ENCODE data around the gene SLC39A11. TPM values are rescaled to one million over a fixed set of nuclear protein-coding genes. Genes with fewer than 3 reads are reported as not detected.

The SLC39A11 gene
- total RNA-seq, 1 donor from 2014 or later = 26.0 TPM

- no peak for TF ChIP-seq CTCF (IDR thresholded peaks at IDR 0.05; ENCODE audit: unreplicated experiment)
- Mint-ChIP-seq H3K27me3 (ENCODE audit: low read depth) (peaks cover 3% of the 10 kb centered on the region), H3K36me3 (no peaks in the 10 kb centered on the region), H3K9me3 (no peaks in the 10 kb centered on the region), H3K27ac (no peak overlapping the region), H3K4me1 (peaks cover 5% of the 10 kb centered on the region), H3K4me3 (no peak overlapping the region)
- no peak for DNase-seq (ENCODE audit: low spot score in 2 of 2, unreplicated experiment in 2 of 2)
Observed at GRCh38 chr17:73105431-73105830, 12.9 kb upstream of the SLC39A11 start.

- peaks cover 10% of the 10 kb centered on the region for H3K27me3 Mint-ChIP-seq (ENCODE audit: low read depth)
- peaks cover 5% of the 10 kb centered on the region for H3K4me1 Mint-ChIP-seq
- H3K27ac Mint-ChIP-seq = no peak overlapping the region
- no peak for DNase-seq (ENCODE audit: low spot score in 2 of 2, unreplicated experiment in 2 of 2)
- no peak for TF ChIP-seq CTCF (IDR thresholded peaks at IDR 0.05; ENCODE audit: unreplicated experiment)
- H3K9me3 Mint-ChIP-seq = no peaks in the 10 kb centered on the region
- H3K4me3 Mint-ChIP-seq = no peak overlapping the region
- H3K36me3 Mint-ChIP-seq = no peaks in the 10 kb centered on the region
Observed at GRCh38 chr17:73104450-73104849, 12.0 kb upstream of the SLC39A11 start.

GRCh38 chr17:73103641-73104335 is 11.3 kb upstream of the SLC39A11 start:
- Mint-ChIP-seq H3K27me3 (ENCODE audit: low read depth) (peaks cover 17% of the 10 kb centered on the region), H3K27ac (no peak overlapping the region)

DNA sequence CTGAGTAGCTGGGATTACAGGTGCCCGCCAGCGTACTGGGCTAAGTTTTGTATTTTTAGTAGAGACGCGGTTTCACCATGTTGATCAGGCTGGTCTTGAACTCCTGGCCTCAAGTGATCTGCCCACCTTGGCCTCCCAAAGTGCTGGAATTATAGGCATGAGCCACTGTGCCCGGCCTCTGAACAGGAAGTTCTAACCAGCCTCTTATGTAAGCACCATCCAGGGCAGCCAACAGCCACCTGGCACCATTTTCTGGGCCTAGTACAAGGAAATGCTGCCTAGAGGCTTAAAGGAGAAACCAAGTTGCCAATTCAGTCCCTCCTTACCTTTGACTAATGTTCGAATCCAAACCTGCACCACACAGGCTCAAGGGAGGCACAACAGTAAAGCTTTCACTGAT is 8.5 kb upstream of the SLC39A11 start:
- Mint-ChIP-seq H3K27ac (no peak overlapping the region), H3K9me3 (no peaks in the 10 kb centered on the region), H3K36me3 (no peaks in the 10 kb centered on the region), H3K4me1 (no peaks in the 10 kb centered on the region), H3K27me3 (ENCODE audit: low read depth) (peaks cover 31% of the 10 kb centered on the region), H3K4me3 (no peak overlapping the region)
- TF ChIP-seq CTCF (IDR thresholded peaks at IDR 0.05; ENCODE audit: unreplicated experiment) = no peak
- no peak for DNase-seq (ENCODE audit: low spot score in 2 of 2, unreplicated experiment in 2 of 2)

More at GRCh38 chr17:73103641-73104335, 11.3 kb upstream of the SLC39A11 start:
- H3K36me3 Mint-ChIP-seq = no peaks in the 10 kb centered on the region
- no peak overlapping the region for H3K4me3 Mint-ChIP-seq
- H3K9me3 Mint-ChIP-seq = no peaks in the 10 kb centered on the region
- TF ChIP-seq CTCF (IDR thresholded peaks at IDR 0.05; ENCODE audit: unreplicated experiment) = no peak
- DNase-seq (ENCODE audit: low spot score in 2 of 2, unreplicated experiment in 2 of 2) = no peak
- peaks cover 5% of the 10 kb centered on the region for H3K4me1 Mint-ChIP-seq

- Mint-ChIP-seq H3K9me3 (no peaks in the 10 kb centered on the region), H3K4me3 (no peak overlapping the region), H3K27ac (no peak overlapping the region), H3K4me1 (no peaks in the 10 kb centered on the region), H3K36me3 (no peaks in the 10 kb centered on the region), H3K27me3 (ENCODE audit: low read depth) (peaks cover 35% of the 10 kb centered on the region)
- TF ChIP-seq CTCF (IDR thresholded peaks at IDR 0.05; ENCODE audit: unreplicated experiment) = no peak
- no peak for DNase-seq (ENCODE audit: low spot score in 2 of 2, unreplicated experiment in 2 of 2)
Observed at GRCh38 chr17:73100363-73100762, 7.9 kb upstream of the SLC39A11 start.
